HG03457 (cell line): ENCODE data around the gene C2orf76.
A peak's percentile ranks its signal among the peaks of the same experiment; 100 is the strongest.

Experiments
- ATAC-seq: cut with Tn5 transposase; IDR thresholded peaks from one replicate; pipeline ENCODE4 v1.9.1; 2021; ENCODE audit warnings: moderate number of reproducible peaks; ENCODE audit not compliant: unreplicated experiment

Gene C2orf76

DNA sequence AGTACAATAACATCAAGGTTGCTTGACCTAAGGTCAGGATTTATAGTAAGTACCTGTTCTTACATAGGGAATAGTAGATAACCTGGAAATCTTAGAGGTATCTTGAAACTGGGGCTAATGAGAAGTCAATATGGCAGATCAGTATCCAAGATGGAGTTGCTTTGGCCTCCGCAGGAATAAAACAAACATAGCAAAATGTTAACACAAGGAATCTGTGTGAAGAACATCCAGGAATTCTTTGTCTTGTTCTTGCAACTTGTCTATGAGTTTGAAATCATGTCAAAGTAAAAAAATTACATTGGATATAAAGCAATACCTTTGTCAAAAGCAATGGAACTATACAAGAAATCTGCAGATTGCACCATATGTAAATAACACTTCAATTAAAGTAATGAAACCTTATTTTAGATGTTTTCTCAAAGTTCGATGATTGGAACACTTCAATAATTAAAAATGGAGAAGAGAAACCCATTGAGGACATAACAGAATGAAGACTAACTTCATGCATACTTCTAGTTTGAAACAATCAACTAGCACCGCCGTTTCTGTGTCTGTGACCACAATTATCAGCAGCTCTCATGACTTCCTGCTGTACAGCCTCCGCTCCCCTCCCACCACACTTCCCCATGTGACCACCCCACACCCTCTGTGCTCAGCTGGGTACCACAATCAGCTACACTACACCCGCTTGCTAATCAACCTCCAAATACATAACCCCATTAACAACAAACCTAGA lies 27.6 kb downstream of the C2orf76 start:
- ATAC-seq = peak; percentile 89

DNA sequence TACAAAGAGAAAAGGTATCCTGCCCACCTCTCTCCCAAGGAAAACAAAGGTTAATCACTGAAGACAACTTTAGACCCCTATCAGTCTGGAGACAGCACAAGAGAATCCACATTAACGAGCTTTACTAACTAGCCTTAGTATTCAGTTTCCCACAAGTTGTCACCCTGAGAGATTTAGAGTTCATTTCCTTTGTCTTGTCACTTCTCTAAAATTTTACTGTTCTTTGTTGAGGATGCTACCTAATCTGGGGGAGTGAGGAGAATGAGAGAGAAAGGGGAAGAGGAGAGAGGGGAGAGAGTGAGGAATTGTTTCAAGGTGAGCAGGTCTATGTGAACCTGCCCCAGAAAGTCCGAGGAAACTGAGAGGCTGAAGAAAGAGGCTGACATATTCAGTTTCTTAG lies 28.4 kb downstream of the C2orf76 start:
- no peak for ATAC-seq

DNA sequence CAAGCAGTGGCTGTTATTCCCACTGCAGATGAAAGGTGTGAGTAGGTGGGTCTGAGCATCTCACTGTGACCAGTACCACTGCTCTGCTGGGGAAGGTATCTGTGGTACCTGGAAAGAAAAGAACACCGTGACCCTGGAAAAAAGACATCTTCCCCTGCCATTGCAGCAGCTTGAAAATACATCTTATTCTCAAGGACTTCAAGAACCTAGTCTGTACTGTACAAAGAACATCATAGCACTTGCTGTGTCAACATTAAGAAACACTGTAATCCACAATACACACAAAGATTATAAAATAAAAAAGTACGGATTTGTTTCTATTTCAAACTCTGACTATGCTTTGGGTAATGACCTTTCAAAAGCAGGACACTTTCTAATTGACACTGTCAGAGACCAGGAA lies 28.9 kb downstream of the C2orf76 start:
- ATAC-seq = no peak

DNA sequence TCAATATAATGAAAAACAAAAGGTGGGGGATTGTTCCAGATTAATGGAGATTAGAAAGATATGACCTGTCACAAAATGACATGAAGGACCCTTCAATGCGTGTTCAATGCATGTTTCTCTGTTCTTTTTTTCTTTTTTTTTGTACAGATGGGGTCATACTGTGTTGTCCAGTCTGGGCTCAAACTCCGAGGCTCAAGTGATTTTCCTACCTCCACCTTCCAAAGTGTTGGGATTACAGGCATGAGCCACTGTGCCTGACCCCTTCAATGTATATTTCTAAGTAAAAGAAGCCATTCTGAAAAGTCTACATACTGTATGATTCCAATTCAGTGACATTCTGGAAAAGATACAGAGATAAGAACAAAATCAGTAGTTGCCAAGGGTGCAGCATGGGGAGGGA lies 32.8 kb downstream of the C2orf76 start:
- ATAC-seq = no peak

- ATAC-seq = no peak
Observed at GRCh38 chr2:119333360-119333759, 33.3 kb downstream of the C2orf76 start.

DNA sequence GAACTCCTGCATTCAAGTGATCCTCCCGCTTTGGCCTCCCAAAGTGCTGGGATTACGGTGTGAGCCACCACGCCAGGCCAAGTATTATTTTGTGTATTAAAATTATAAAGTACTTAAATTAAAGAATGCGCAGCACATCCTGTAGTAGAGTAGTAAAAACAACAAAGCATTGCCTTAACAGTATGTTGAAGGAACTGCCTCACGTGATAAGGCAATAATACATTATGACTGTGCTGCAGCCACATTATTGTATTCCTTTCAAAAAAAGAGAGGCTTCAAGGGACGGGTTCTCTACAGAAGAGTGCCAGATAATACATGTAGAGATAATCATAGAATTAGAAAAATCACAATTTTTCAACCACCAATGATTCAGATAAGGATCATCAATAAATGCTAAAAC lies 33.7 kb downstream of the C2orf76 start:
- no peak for ATAC-seq

DNA sequence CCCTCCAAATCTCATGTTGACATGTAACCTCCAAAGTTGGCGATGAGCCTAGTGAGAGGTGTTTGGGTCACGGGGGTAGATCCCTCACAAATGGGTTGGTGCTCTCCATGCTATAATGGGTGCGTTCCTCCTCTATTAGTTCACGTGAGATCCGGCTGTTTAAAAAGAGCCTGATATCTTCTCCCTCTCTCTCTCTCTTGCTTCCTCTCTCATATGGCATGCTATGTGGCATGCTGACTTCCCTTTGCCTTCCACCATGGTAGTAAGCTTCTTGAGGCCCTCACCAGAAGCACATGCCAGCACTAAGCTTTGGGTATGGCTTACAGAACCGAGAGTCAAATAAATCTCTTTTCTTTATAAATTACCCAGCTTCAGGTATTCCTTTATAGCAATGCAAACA lies 39.2 kb downstream of the C2orf76 start:
- ATAC-seq = no peak

GRCh38 chr2:119326938-119327337 lies 39.7 kb downstream of the C2orf76 start:
- ATAC-seq = no peak

GRCh38 chr2:119324685-119325270 lies 41.9 kb downstream of the C2orf76 start:
- ATAC-seq = no peak

- no peak for ATAC-seq
Observed at GRCh38 chr2:119323459-119323858, 43.2 kb downstream of the C2orf76 start.

- no peak for ATAC-seq
Observed at GRCh38 chr2:119319593-119319992, 47.0 kb downstream of the C2orf76 start.

- no peak for ATAC-seq
Observed at GRCh38 chr2:119317554-119317953, 49.1 kb downstream of the C2orf76 start.

DNA sequence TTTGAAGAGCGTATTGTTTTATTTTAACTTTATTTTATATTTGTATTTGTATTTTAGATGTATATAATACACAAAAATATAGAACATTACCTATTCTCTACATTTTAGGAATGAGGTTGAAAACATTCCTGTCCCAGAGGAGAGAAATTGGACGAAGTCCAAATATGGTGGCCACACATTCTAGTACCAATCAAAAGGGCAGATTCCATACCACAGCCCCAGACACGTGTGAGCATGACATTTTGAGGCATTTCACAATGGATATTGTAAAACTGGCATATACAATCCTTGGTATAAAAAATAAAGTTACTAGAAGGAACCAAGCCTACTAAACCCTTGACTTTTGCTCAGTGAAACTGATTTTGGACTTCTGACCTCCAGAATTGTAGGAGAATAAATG lies 50.6 kb downstream of the C2orf76 start:
- ATAC-seq = no peak

- no peak for ATAC-seq
Observed at GRCh38 chr2:119315241-119315925, 51.3 kb downstream of the C2orf76 start.

- ATAC-seq = no peak
Observed at GRCh38 chr2:119311831-119312230, 54.8 kb downstream of the C2orf76 start.

DNA sequence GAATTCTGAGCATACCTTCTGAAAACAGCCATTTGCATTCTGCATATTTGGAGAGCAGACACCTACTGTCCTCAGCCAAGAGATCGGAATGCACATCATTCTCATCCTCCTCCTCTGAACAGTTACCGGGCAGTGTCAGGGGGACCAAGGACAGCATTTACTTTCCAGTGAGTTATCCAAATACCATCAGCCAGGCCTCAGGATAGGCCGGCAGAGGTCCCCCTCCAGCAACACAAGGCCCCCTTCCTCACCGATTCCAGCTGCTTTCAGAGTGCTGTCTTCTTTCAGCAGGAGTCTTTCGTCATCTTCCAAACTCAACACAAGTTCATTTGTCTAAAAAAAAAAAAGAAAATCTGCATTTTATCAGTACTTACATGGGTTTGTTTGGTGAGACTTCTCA lies 55.3 kb downstream of the C2orf76 start:
- no peak for ATAC-seq

DNA sequence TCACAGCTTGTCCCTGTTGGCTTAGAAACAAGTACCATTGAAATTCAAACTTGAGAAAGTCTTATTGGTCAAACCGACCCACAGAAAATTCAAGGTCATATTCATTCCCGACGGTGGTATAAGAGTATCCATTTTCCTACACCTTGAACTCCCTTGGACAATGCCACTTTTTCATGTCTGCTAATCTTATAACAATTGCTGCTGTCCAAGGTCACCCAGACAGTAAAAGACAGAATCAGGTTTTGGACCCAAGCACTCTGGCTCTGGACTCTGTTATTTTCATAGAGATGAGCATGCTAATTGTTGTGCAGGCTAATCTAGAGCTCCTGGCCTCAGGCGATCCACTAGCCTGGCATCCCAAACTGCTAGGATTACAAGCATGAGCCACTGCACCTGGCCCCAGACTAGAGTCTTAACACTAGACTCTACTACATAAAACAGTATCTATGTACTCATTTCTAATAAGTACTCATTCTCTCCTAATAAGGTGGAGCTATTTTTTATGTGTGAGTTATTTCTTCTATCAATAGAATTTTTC lies 57.8 kb downstream of the C2orf76 start:
- ATAC-seq = no peak

DNA sequence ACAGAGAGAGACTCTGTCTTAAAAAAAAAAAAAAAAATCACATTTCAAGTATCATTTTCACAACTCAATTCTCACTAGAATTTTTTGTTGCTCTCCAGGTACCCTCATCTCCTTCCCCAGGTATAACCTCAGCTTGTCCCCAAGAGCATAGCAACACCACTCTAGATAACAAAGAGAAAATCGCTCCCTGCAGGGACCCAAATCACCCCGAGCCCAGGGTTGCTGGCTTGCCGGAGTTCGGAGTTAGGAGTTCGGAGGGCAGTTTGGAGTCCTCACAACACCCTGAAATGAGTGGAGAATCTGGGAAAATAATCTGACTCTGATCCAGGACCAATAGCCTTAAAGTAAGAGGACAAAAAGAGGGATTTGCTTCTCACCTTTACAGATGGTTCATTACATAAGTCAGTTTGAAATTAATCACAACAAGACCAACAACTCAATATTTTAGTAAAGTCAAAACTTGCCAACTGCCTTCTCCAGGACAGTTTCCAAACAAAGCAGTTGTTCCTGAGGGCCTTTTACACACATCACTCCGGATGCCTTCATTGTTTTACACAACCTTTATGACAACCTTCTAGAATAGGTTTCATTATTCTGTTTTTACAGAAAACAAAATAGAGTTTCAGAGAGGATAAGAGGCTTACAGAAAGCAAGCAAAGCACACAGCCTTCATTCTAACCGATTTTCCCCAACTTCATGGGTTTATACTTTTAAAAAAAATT lies 59.1 kb downstream of the C2orf76 start:
- no peak for ATAC-seq

- ATAC-seq = no peak
Observed at GRCh38 chr2:119306196-119306590, 60.4 kb downstream of the C2orf76 start.

DNA sequence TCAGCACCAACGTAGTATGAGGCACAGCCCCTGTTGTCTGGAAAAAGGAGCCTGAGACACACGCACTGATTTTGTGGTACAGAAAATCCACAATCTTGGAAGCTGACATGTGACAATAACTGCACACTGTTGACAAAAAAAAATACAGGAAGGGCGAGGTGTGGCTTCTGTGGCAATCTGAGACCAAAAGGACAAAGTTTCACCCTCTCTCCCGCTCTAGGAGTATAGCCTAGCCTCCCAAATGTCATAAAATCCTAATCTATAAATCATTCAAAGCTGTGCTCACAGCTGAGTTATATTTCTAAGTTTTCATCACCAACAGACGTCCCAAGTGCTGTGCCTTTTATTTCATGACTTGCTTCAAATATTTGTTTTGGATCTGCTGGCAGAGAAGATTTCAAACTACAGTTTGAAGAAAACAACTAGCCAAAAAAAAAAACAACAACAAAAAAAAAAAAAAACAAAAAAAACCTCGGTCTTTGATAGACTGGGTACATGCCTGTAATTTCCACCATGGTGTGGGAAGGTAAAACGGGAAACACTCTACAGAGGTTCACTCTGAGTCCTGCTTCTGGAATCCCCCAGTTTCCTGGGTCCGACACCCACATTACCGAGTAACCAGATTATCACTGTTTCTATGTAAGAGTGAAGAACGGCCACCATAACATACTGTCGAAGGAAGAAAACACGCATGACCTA lies 61.0 kb downstream of the C2orf76 start:
- ATAC-seq = no peak

GRCh38 chr2:119304847-119305246 lies 61.8 kb downstream of the C2orf76 start:
- ATAC-seq = no peak
